Astrocyte of the spinal cord (primary cell): Measurements from ENCODE around the gene PACSIN1.

Source experiments
- DNase-seq: peaks from one replicate; pipeline ENCODE4 v3.0.0; 2011; ENCODE audit warnings: low read depth, low spot score
- H3K4me3 ChIP-seq: 2 replicates; pipeline ENCODE4 v1.5.1; 2011; ENCODE audit warnings: low read depth, mild to moderate bottlenecking, low read length, moderate library complexity
- CTCF ChIP-seq: IDR thresholded peaks from 2 replicates; pipeline ENCODE4 v1.5.1; 2012; ENCODE audit warnings: low read depth, mild to moderate bottlenecking, low read length, inconsistent platforms
- in situ Hi-C: cut with HindIII; loops from 2 replicates; pipeline ENCODE4 v1.10.0; 2017; ENCODE audit warnings: low sequenced_read_pairs

PACSIN1 gene

GRCh38 chr6:34574647-34575293, 108.9 kb downstream of the PACSIN1 start:
- no peak overlapping the region for H3K4me3 ChIP-seq
- in situ Hi-C loops: no loop called here
- no peak for DNase-seq
- TF ChIP-seq CTCF: no peak

DNA sequence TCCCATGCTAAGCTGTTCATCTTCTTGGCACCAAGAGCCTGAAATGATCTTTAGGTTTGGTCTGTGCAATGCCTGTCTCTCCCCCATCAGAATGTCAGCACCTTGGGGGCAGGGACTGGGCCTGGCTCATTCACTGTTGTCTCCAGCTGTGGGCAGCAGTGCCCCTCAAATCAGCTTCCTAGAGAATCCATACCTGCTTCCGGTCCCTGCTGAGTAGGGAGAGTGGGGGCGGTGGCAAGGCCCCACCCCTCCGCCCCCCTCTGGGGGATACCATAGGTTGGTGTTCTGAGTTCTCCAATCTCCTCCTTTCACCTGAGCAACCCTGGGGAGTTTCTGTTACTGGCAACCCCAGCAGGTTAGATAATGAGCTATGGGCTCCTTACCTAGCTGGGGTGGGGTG, 109.5 kb downstream of the PACSIN1 start:
- in situ Hi-C loops: no loop called here
- H3K4me3 ChIP-seq: no peak overlapping the region
- DNase-seq: no peak
- no peak for TF ChIP-seq CTCF

- in situ Hi-C loops: no loop called here
- DNase-seq: no peak
- no peak overlapping the region for H3K4me3 ChIP-seq
- TF ChIP-seq CTCF: no peak
These were observed 110.5 kb downstream of the PACSIN1 start for GRCh38 chr6:34576286-34576955.

DNA sequence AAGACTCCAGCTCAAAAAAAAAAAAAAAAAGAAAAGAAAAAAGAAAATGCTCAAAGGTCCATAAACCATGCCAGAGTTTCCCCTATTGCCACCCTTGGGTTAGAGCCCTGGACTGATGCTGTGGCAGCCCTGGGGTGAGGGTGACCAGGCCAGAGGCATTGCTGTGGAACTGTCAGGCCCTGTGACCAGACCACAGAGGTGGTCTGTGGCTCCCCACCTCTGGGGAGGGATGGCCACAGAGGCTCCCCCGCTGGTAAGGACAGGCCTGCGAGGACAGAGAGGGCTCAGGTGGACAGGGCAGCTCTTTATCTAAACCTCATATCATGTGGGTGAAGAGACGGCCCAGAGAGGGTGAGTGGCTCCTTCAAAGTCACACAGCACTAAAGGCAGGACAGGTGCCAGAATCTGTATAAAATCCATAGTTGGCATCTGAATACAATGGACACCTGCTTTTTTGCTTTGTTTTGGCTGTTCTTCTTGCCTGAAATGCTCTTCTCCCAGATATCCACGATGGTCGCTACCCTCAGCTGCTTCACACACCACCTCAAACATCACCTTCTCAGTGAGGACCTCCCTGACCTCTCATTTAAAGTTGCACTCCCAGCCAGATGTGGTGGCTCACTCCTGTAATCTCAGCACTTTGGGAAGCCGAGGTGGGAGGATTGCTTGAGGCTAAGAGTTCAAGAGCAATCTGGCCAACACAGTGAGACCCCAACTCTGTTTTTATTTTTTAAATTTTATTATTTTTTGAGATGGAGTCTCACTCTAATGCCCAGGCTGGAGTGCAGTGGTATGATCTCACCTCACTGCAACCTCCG, 112.8 kb downstream of the PACSIN1 start:
- no peak for DNase-seq
- no peak overlapping the region for H3K4me3 ChIP-seq
- in situ Hi-C loops: no loop called here
- no peak for TF ChIP-seq CTCF

DNA sequence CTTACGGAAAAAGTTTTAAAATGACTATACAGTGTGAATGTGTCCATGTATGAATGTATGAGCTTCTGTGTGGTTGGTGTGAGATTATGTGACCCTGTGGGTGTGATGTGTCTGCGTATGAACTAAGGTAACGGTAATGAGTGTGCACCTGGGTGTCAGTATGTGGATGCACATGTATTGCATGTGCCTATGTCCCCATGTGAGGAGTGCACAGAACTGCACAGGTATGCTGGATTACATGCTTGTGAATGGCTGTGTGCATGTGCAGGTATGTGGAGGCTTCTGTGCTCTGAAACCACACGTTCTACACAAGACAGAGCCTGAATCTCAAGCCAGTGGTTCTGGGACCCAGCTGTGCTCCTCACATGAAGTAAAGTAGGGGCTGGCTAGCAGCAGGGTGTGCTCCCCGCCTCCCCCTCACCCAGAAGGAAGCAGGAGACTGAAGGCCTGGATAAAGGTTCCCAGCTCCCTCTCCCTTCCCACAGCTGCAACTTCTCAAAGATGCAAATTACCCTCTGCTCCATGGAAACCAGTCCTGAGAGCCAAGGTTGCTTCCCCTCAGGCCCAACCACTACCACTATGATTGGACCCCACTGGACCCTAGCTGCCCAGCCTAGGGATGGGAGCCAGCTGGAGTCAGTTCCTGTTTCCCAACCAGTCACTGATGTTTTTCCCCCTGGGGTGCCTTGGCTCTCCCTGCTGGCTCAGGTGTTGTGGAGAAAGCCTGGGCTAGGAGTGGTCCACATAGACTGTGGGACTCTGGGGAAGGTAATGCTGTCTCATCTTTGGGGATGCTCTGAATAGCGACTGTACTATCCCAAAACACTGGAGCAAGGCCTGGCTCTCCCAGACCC, 115.1 kb downstream of the PACSIN1 start:
- in situ Hi-C loops: no loop called here
- DNase-seq: no peak
- H3K4me3 ChIP-seq: no peak overlapping the region
- TF ChIP-seq CTCF: no peak

GRCh38 chr6:34581561-34581920, 115.7 kb downstream of the PACSIN1 start:
- no peak for DNase-seq
- TF ChIP-seq CTCF: no peak
- H3K4me3 ChIP-seq: no peak overlapping the region
- in situ Hi-C loops: no loop called here
